ENCODE measurements around the gene AGAP1. TPM values are rescaled to one million over a fixed set of nuclear protein-coding genes. Genes with fewer than 3 reads are reported as not detected.

AGAP1 gene
- total RNA-seq, 2 experiments from 2014 or later = 0.89 to 0.97 TPM

GRCh38 chr2:235556086-235556485 is 62.2 kb downstream of the AGAP1 start:
- no peaks in the 10 kb centered on the region for H3K4me1 Mint-ChIP-seq
- ChIA-PET POLR2A (no interaction called here), CTCF (no interaction called here)
- no peak overlapping the region for H3K27ac Mint-ChIP-seq
- H3K36me3 Mint-ChIP-seq (ENCODE audit: low read depth) = no peaks in the 10 kb centered on the region
- H3K4me3 Mint-ChIP-seq = no peak overlapping the region
- no peak for DNase-seq
- no peaks in the 10 kb centered on the region for H3K9me3 Mint-ChIP-seq
- peaks cover 8% of the 10 kb centered on the region for H3K27me3 Mint-ChIP-seq

- H3K36me3 Mint-ChIP-seq (ENCODE audit: low read depth) = no peaks in the 10 kb centered on the region
- CTCF ChIA-PET = no interaction called here
- POLR2A ChIA-PET = no interaction called here
Measured at GRCh38 chr2:235556901-235557300, 63.1 kb downstream of the AGAP1 start.

GRCh38 chr2:235557903-235558302 is 64.1 kb downstream of the AGAP1 start:
- ChIA-PET CTCF (no interaction called here), POLR2A (no interaction called here)
- Mint-ChIP-seq H3K27ac (no peak overlapping the region), H3K27me3 (peaks cover 8% of the 10 kb centered on the region), H3K4me3 (no peak overlapping the region), H3K4me1 (no peaks in the 10 kb centered on the region), H3K36me3 (ENCODE audit: low read depth) (no peaks in the 10 kb centered on the region), H3K9me3 (no peaks in the 10 kb centered on the region)
- no peak for DNase-seq

More at GRCh38 chr2:235556901-235557300, 63.1 kb downstream of the AGAP1 start:
- no peak overlapping the region for H3K4me3 Mint-ChIP-seq
- DNase-seq = no peak
- no peaks in the 10 kb centered on the region for H3K9me3 Mint-ChIP-seq
- no peaks in the 10 kb centered on the region for H3K4me1 Mint-ChIP-seq
- H3K27ac Mint-ChIP-seq = no peak overlapping the region
- H3K27me3 Mint-ChIP-seq = peaks cover 8% of the 10 kb centered on the region

- H3K9me3 Mint-ChIP-seq = no peaks in the 10 kb centered on the region
- peaks cover 8% of the 10 kb centered on the region for H3K27me3 Mint-ChIP-seq
- CTCF ChIA-PET = no interaction called here
- no peak overlapping the region for H3K27ac Mint-ChIP-seq
- H3K4me1 Mint-ChIP-seq = no peaks in the 10 kb centered on the region
- H3K4me3 Mint-ChIP-seq = no peak overlapping the region
- POLR2A ChIA-PET = no interaction called here
- H3K36me3 Mint-ChIP-seq (ENCODE audit: low read depth) = no peaks in the 10 kb centered on the region
- DNase-seq = no peak
Measured at GRCh38 chr2:235558572-235558971, 64.7 kb downstream of the AGAP1 start.

GRCh38 chr2:235560345-235560744 is 66.5 kb downstream of the AGAP1 start:
- ChIA-PET CTCF (no interaction called here), POLR2A (no interaction called here)
- no peak for DNase-seq
- H3K27me3 Mint-ChIP-seq = peaks cover 8% of the 10 kb centered on the region
- no peak overlapping the region for H3K27ac Mint-ChIP-seq
- no peaks in the 10 kb centered on the region for H3K4me1 Mint-ChIP-seq
- no peaks in the 10 kb centered on the region for H3K9me3 Mint-ChIP-seq
- H3K4me3 Mint-ChIP-seq = no peak overlapping the region
- H3K36me3 Mint-ChIP-seq (ENCODE audit: low read depth) = no peaks in the 10 kb centered on the region

- no peak overlapping the region for H3K27ac Mint-ChIP-seq
- H3K36me3 Mint-ChIP-seq (ENCODE audit: low read depth) = no peaks in the 10 kb centered on the region
- peaks cover 8% of the 10 kb centered on the region for H3K27me3 Mint-ChIP-seq
- no peaks in the 10 kb centered on the region for H3K4me1 Mint-ChIP-seq
- no peak for DNase-seq
- POLR2A ChIA-PET = no interaction called here
- CTCF ChIA-PET = interaction anchor here (0.9 kb wide), 1 partner anchor 11 kb away, joined by 3 read pairs; no protein-coding TSS in a partner anchor
- H3K9me3 Mint-ChIP-seq = no peaks in the 10 kb centered on the region
- no peak overlapping the region for H3K4me3 Mint-ChIP-seq
Measured at GRCh38 chr2:235561450-235561849, 67.6 kb downstream of the AGAP1 start.

- ChIA-PET CTCF (no interaction called here), POLR2A (no interaction called here)
- H3K4me3 Mint-ChIP-seq = no peak overlapping the region
- no peaks in the 10 kb centered on the region for H3K36me3 Mint-ChIP-seq (ENCODE audit: low read depth)
- no peak overlapping the region for H3K27ac Mint-ChIP-seq
- DNase-seq = no peak
- no peaks in the 10 kb centered on the region for H3K4me1 Mint-ChIP-seq
- H3K9me3 Mint-ChIP-seq = no peaks in the 10 kb centered on the region
- peaks cover 4% of the 10 kb centered on the region for H3K27me3 Mint-ChIP-seq
Measured at GRCh38 chr2:235562065-235562747, 68.4 kb downstream of the AGAP1 start.

- no peaks in the 10 kb centered on the region for H3K36me3 Mint-ChIP-seq (ENCODE audit: low read depth)
- CTCF ChIA-PET = interaction anchor here (0.6 kb wide), 1 partner anchor 156 kb away, joined by 4 read pairs; no protein-coding TSS in a partner anchor
- no peaks in the 10 kb centered on the region for H3K9me3 Mint-ChIP-seq
- no peak for DNase-seq
- H3K4me3 Mint-ChIP-seq = no peak overlapping the region
- H3K27ac Mint-ChIP-seq = no peak overlapping the region
- H3K4me1 Mint-ChIP-seq = no peaks in the 10 kb centered on the region
- POLR2A ChIA-PET = interaction anchor here (0.6 kb wide), 1 partner anchor 32 kb away, joined by 3 read pairs; no protein-coding TSS in a partner anchor
- peaks cover 6% of the 10 kb centered on the region for H3K27me3 Mint-ChIP-seq
Measured at GRCh38 chr2:235563056-235563910, 69.4 kb downstream of the AGAP1 start.

- CTCF ChIA-PET = no interaction called here
- H3K27me3 Mint-ChIP-seq = peaks cover 6% of the 10 kb centered on the region
- POLR2A ChIA-PET = interaction anchor here (0.6 kb wide), 1 partner anchor 33 kb away, joined by 3 read pairs; no protein-coding TSS in a partner anchor
Measured at GRCh38 chr2:235564066-235564465, 70.2 kb downstream of the AGAP1 start.

GRCh38 chr2:235564884-235565530 is 71.2 kb downstream of the AGAP1 start:
- no peaks in the 10 kb centered on the region for H3K36me3 Mint-ChIP-seq (ENCODE audit: low read depth)
- no peak overlapping the region for H3K4me3 Mint-ChIP-seq
- peaks cover 6% of the 10 kb centered on the region for H3K27me3 Mint-ChIP-seq
- DNase-seq = no peak
- CTCF ChIA-PET = no interaction called here
- H3K27ac Mint-ChIP-seq = no peak overlapping the region
- no peaks in the 10 kb centered on the region for H3K4me1 Mint-ChIP-seq
- POLR2A ChIA-PET = no interaction called here
- no peaks in the 10 kb centered on the region for H3K9me3 Mint-ChIP-seq

More at GRCh38 chr2:235564066-235564465, 70.2 kb downstream of the AGAP1 start:
- no peaks in the 10 kb centered on the region for H3K9me3 Mint-ChIP-seq
- H3K27ac Mint-ChIP-seq = no peak overlapping the region
- DNase-seq = no peak
- no peak overlapping the region for H3K4me3 Mint-ChIP-seq
- no peaks in the 10 kb centered on the region for H3K4me1 Mint-ChIP-seq
- H3K36me3 Mint-ChIP-seq (ENCODE audit: low read depth) = no peaks in the 10 kb centered on the region

GRCh38 chr2:235566415-235566814 is 72.6 kb downstream of the AGAP1 start:
- ChIA-PET CTCF (no interaction called here), POLR2A (no interaction called here)
- Mint-ChIP-seq H3K4me3 (no peak overlapping the region), H3K36me3 (ENCODE audit: low read depth) (no peaks in the 10 kb centered on the region), H3K9me3 (no peaks in the 10 kb centered on the region), H3K27me3 (peaks cover 2% of the 10 kb centered on the region), H3K27ac (no peak overlapping the region), H3K4me1 (no peaks in the 10 kb centered on the region)
- no peak for DNase-seq

- H3K27me3 Mint-ChIP-seq = peaks cover 2% of the 10 kb centered on the region
- ChIA-PET POLR2A (no interaction called here), CTCF (no interaction called here)
- no peak for DNase-seq
- H3K4me3 Mint-ChIP-seq = no peak overlapping the region
- H3K27ac Mint-ChIP-seq = no peak overlapping the region
- no peaks in the 10 kb centered on the region for H3K4me1 Mint-ChIP-seq
- no peaks in the 10 kb centered on the region for H3K36me3 Mint-ChIP-seq (ENCODE audit: low read depth)
- H3K9me3 Mint-ChIP-seq = no peaks in the 10 kb centered on the region
Measured at GRCh38 chr2:235566931-235567495, 73.2 kb downstream of the AGAP1 start.

GRCh38 chr2:235567842-235568241 is 74.0 kb downstream of the AGAP1 start:
- Mint-ChIP-seq H3K36me3 (ENCODE audit: low read depth) (no peaks in the 10 kb centered on the region), H3K27me3 (peaks cover 2% of the 10 kb centered on the region), H3K9me3 (no peaks in the 10 kb centered on the region), H3K4me3 (no peak overlapping the region), H3K4me1 (no peaks in the 10 kb centered on the region), H3K27ac (no peak overlapping the region)
- ChIA-PET CTCF (no interaction called here), POLR2A (no interaction called here)
- DNase-seq = no peak
